ENCODE measurements around the gene FBXO3. TPM values are rescaled to one million over a fixed set of nuclear protein-coding genes. Genes with fewer than 3 reads are reported as not detected.
"Not testable (repeated sequence)": the region's sequence is repeated elsewhere in the genome, so short reads cannot be mapped to it uniquely, and the experiment has no call there.

Gene FBXO3
- total RNA-seq, 1 donor from 2014 or later: 30.6 TPM

DNA sequence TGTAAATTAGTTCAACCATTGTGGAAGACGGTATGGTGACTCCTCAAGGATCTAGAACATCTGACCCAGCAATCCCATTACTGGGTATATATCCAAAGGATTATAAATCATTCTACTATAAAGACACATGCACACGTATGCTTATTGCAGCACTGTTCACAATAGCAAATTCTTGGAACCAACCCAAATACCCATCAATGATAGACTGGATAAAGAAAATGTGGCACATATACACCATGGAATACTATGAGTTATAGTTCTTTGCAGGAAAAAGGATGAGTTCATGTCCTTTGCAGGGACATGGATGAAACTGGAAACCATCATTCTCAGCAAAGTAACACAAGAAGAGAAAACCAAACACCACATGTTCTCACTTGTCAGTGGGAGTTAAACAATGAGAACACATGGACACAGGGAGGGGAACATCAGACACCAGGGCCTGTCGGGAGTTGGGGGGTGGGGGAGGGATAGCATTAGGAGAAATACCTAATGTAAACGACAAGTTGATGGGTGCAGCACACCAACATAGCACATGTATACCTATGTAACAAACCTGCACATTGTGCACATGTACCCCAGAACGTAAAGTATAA lies 45.2 kb downstream of the FBXO3 start:
- not testable (repeated sequence) for DNase-seq (ENCODE audit: low read depth in 2 of 2)

DNA sequence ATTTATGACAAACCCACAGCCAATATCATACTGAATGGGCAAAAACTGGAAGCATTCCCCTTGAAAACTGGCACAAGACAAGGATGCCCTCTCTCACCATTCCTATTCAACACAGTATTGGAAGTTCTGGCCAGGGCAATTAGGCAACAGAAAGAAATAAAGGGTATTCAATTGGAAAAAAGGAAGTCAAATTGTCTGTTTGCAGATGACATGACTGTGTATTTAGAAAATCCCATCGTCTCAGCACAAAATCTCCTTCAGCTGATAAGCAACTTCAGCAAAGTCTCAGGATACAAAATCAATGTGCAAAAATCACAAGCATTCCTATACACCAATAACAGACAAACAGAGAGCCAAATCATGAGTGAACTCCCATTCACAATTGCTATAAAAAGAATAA lies 46.8 kb downstream of the FBXO3 start:
- DNase-seq (ENCODE audit: low read depth in 2 of 2): not testable (repeated sequence)

GRCh38 chr11:33725496-33725895 lies 48.8 kb downstream of the FBXO3 start:
- DNase-seq (ENCODE audit: low read depth in 2 of 2): peak in 1 of 2 donors; percentile 41

GRCh38 chr11:33724644-33725035 lies 49.7 kb downstream of the FBXO3 start:
- peak in 1 of 2 donors; percentile 93 for DNase-seq (ENCODE audit: low read depth in 2 of 2)

- peak in 1 of 2 donors; percentile 91 for DNase-seq (ENCODE audit: low read depth in 2 of 2)
Observed at GRCh38 chr11:33723238-33723881, 51.0 kb downstream of the FBXO3 start.

DNA sequence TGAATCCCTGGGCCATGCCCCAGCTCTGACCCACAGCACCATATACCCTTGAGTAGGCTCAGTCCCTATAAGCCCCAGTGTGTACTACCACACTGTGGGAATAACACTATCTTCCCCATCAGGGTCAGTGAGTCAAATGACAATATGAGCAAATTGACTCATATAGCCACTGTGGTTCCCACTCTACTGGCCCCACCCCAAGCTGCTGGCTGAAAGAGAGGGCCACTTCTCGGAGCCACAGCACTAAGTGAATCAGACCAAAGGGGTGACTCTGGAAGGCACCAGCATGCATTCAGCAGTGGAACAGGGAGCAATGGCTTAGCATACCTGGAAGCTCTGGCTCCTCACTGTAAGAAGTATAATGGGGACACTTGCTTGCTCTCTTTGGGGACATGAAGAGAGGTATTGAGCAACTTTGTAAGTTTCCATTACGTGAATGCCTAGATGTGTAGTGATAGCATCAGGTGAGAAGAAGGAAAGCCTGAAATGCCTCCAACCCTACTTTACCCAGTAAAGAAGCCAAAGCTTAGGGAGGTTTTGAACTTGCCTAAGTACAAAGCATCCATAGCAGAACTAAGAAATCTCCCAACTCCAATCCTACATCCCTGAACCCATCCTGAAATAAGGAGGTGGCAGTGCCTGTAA lies 51.6 kb downstream of the FBXO3 start:
- DNase-seq (ENCODE audit: low read depth in 2 of 2): peak in 1 of 2 donors; percentile 82

- DNase-seq (ENCODE audit: low read depth in 2 of 2): no peak
Observed at GRCh38 chr11:33721984-33722383, 52.3 kb downstream of the FBXO3 start.

DNA sequence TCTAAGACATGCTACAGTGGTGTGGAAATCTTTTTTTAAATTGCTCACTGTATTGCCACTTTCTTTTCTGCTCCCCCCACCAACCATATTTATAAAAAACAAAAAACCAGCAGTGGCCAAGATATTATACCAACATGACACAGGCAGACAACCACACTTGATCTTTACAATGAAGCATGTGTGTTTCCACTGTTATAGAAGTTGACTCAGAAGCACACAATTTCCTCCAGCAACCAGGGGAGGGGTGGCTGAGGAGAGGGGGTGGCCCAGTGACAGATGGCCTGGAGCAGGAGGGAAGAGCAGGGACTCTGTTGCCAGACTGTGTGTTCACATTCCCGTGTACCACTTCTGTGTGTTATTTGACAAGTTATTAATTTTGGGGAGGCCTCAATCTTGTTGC lies 52.9 kb downstream of the FBXO3 start:
- DNase-seq (ENCODE audit: low read depth in 2 of 2): peak in 1 of 2 donors; percentile 90

- no peak for DNase-seq (ENCODE audit: low read depth in 2 of 2)
Observed at GRCh38 chr11:33719587-33719986, 54.7 kb downstream of the FBXO3 start.

DNA sequence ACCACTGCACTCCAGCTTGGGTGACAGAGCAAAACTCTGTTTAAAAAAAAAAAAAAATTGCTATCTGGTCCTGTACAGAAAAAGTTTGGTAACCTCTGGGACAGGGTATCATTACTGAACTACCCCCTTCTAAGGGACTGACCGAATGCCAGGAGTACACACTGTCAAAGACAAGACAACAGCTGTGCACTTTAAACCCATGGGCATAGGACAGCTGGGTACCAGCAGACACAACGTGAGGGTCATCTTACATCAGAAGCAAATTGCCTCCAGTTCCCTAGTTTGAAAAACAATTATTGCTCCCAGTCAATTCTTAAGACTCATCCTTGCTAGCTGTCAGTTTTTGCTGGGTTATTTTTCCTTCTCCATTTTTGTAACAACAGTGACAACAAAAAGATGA lies 55.9 kb downstream of the FBXO3 start:
- DNase-seq (ENCODE audit: low read depth in 2 of 2): no peak

- DNase-seq (ENCODE audit: low read depth in 2 of 2): peak in 1 of 2 donors; percentile 65
Observed at GRCh38 chr11:33716243-33716642, 58.1 kb downstream of the FBXO3 start.

DNA sequence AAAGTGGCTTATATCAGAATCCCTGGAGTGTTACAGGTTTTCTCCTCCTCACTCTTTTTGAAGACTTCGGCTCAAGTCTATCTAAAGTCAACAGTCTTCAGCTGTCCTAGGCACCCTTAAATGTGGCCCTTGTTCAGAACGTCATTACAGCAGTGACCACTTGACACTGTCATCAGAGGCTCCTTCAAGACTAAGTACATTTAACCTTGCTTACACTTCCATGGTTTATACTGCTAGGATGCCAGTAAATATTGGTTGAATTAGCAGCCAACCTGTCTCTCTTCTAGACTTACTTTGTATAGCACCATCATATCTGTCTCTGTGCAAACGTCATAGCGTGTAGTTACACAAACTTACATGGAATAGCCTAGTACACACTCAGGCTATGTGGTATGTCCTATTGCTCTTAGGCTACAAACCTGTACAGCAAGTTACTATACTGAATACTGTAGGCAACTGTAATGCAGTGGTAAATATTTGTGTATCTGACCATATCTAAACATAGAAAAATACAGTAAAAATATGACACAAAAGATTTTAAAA lies 60.4 kb downstream of the FBXO3 start:
- no peak for DNase-seq (ENCODE audit: low read depth in 2 of 2)

GRCh38 chr11:33713151-33713855 lies 61.0 kb downstream of the FBXO3 start:
- DNase-seq (ENCODE audit: low read depth in 2 of 2): no peak

DNA sequence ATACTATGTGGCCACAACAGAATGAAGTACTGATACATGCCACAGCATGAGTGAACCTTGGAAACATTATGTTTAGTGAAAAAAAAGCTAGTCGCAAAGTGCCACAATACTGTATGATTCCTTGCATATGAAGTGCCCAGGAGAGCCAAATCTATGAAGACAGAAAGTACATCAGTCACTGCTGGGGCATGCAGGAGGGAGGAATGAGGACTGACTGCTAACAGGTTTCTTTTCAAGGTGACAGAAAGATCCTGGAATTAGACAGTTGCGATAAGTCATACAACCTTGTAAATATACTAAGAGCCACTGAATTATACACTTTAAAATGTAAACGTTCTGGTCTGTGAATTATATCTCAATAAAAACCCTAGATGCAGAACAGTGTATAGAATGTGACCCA lies 61.9 kb downstream of the FBXO3 start:
- DNase-seq (ENCODE audit: low read depth in 2 of 2): no peak

DNA sequence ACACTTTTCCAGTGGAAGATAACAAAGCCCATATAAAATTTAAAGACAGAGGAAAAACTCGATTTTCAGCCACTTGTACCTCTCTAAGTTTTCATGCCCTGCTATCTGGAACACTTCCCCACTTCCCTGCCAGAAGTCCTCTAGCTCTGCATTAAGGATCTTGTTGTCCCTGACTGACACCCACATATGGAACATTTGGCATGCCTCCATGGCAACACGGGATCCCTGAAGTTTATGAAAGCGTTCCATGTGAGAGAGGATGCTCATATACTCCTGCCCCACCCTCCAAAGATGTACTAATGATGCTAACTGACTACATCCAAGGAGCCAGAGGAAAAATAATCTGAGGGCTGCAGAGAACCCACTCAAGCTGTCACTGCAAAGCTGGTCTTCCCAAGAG lies 64.9 kb downstream of the FBXO3 start:
- DNase-seq (ENCODE audit: low read depth in 2 of 2): no peak

GRCh38 chr11:33708985-33709384 lies 65.3 kb downstream of the FBXO3 start:
- no peak for DNase-seq (ENCODE audit: low read depth in 2 of 2)

DNA sequence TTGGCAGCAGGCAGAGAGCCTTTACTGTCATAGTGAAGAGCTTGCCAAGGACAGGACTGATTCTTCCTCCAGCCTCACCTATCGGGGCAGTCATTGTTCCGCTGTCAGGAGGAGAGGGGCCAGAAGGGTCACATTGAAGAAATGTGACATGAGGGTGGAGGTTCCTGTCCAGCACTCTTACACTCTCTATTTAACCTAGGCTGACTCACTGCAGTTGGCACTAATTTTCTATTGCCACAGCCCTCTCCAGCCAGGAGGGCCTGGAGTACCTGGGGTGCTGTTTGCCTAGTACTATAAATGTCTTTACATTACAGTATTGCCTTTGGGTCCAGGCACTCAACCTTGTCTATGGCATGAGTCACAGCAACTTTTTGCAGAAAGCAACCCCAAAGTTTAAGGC lies 66.5 kb downstream of the FBXO3 start:
- peak in 1 of 2 donors; percentile 50 for DNase-seq (ENCODE audit: low read depth in 2 of 2)

GRCh38 chr11:33706966-33707365 lies 67.4 kb downstream of the FBXO3 start:
- DNase-seq (ENCODE audit: low read depth in 2 of 2): no peak

- peak in 1 of 2 donors; percentile 59 for DNase-seq (ENCODE audit: low read depth in 2 of 2)
Observed at GRCh38 chr11:33706546-33706945, 67.8 kb downstream of the FBXO3 start.

DNA sequence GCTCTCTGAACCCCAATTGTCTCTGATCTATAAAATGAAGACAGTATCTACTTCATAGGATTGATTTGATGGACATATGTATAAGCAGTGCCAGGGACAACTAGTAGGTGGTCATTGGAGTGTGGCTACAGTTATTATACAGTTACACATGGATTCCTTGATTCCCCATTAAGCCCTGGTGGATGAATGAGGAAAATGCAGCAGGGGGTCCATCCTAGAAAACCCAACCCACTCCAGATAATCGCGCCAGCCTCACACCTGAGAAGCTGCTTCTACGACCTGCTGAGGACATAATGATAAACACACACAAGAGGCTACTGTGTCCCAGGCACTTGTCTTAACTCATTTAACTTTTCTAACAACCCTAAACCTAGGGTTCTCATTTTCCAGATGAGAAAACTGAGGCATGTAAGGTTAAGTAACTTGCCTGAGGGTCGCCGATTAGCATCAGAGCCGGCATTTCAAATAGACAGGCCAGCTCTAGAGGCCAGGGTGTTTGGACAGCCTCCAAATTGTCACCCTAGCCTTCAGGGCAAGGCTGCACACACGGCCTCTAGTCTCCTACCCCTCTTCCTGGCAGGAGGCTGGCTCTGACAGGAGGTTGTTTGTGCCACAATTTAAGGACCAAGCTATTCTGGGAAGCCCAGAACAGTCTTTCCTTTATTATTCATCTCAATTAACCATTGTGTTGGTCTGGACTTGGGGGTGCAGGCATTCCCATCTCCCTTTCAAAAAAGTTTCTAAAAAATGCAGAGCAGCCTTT lies 69.9 kb downstream of the FBXO3 start:
- peak in 1 of 2 donors; percentile 45 for DNase-seq (ENCODE audit: low read depth in 2 of 2)

GRCh38 chr11:33703788-33704187 lies 70.5 kb downstream of the FBXO3 start:
- peak in 1 of 2 donors; percentile 80 for DNase-seq (ENCODE audit: low read depth in 2 of 2)

Data from dermis microvascular lymphatic vessel endothelial cell (primary cell).